Measurements from ENCODE around the gene SEMA3E. TPM values are rescaled to one million over a fixed set of nuclear protein-coding genes. Genes with fewer than 3 reads are reported as not detected.

The SEMA3E gene
- polyA plus RNA-seq, 1 of the 3 experiments (the other 2 are of a cell fraction): under 0.01 TPM

DNA sequence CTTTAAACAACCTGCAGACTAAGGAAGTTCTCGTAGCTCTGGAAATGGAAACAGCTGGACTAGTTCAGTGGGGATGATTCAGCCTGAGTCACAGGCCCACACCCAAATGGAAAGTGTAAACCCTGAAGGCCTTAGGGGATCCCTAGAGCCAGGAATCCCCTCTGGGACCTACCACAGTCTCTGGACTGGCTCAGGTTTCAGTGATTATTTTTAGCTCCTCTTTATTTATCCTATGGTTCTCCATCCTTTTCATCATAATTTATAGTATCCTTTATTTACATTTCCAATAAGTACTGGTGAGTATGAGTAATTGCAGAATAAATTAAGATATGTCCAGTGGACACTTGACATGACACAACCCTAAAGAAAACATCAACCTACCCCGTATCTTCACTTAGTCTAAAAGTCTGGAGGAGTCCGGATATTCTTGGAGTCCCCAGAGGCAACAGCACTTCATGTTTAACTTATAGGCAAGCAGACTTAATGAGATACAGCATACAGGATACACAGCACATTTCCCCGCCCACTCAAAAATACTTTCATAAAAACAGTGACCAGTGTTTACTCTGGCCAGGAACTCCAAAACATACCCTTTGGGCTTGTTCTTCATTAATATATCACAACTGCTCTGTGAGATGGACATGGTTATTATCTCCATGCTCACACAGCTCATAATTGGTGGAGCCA lies 28.4 kb upstream of the SEMA3E start:
- peak overlapping the region; percentile 3; the same call in 1 of the 2 replicates for H3K4me2 ChIP-seq
- WGBS (ENCODE audit: low lambda C conversion rate): 44% methylated on average over 4 of the region's 4 CpGs
- H2AFZ ChIP-seq (ENCODE audit: low read depth): no peak overlapping the region
- ChIA-PET POLR2A (no interaction called here), CTCF (interaction anchor here (1.1 to 2.9 kb wide), 2 partner anchors 21 to 263 kb away, joined by 3 to 11 read pairs; no protein-coding TSS in a partner anchor)
- peak overlapping the region in 1 of 2 experiments; percentile 18; a peak in 1 of 4 replicates for H3K27ac ChIP-seq (ENCODE audit: low read depth in 2 of 2, low read length in 1 of 2)
- H3K36me3 ChIP-seq (replicated peaks in 1 of 2; ENCODE audit: control insufficient read depth in 1 of 2, insufficient read depth in 2 of 2, low read length in 1 of 2): no peaks in the 10 kb centered on the region
- TF ChIP-seq GATA2 (CRISPR knock-in tag; IDR thresholded peaks at IDR 0.05) (no peak), ELF1 (IDR thresholded peaks at IDR 0.05) (0 out of 2 replicates have a peak, but pooled peaks have one; percentile 40), ZBTB33 (IDR thresholded peaks at IDR 0.05; ENCODE audit: borderline replicate concordance, low read depth) (0 out of 2 replicates have a peak, but pooled peaks have one; percentile 52), FOSL2 (IDR thresholded peaks at IDR 0.05; ENCODE audit: borderline replicate concordance, low read depth) (peak; percentile 97), POLR2AphosphoS5 (IDR thresholded peaks at IDR 0.05; ENCODE audit: low read depth, low read length) (peak; percentile 70; the same call in 1 of the 2 replicates), GABPA (IDR thresholded peaks at IDR 0.05; ENCODE audit: low read depth) (no peak), CTCF (IDR thresholded peaks at IDR 0.05) (no peak), MEF2A (IDR thresholded peaks at IDR 0.05; ENCODE audit: borderline replicate concordance, low read depth) (peak; percentile 93), SMC3 (IDR thresholded peaks at IDR 0.05; ENCODE audit: low read depth, low read length) (no peak), PBX3 (IDR thresholded peaks at IDR 0.05) (peak; percentile 52; the same call in 1 of the 2 replicates), TEAD4 (IDR thresholded peaks at IDR 0.05; ENCODE audit: borderline replicate concordance, insufficient read depth) (peak; percentile 57; the same call in 1 of the 2 replicates), USF1 (IDR thresholded peaks at IDR 0.05; ENCODE audit: borderline replicate concordance, low read depth) (no peak), TCF12 (IDR thresholded peaks at IDR 0.05) (peak; percentile 94), RXRA (IDR thresholded peaks at IDR 0.05; ENCODE audit: borderline replicate concordance, low read depth) (peak; percentile 31; the same call in 1 of the 2 replicates), JUND (IDR thresholded peaks at IDR 0.05) (peak; percentile 95), SIN3A (IDR thresholded peaks at IDR 0.05; ENCODE audit: borderline replicate concordance, low read depth, low read length) (peak; percentile 25; the same call in 1 of the 2 replicates), YY1 (IDR thresholded peaks at IDR 0.05; ENCODE audit: low read depth) (no peak), TAF1 (IDR thresholded peaks at IDR 0.05; ENCODE audit: borderline replicate concordance, low read depth, low read length) (no peak), FOXM1 (IDR thresholded peaks at IDR 0.05; ENCODE audit: low read depth) (no peak), NFIC (IDR thresholded peaks at IDR 0.05; ENCODE audit: borderline replicate concordance) (peak; percentile 35; the same call in 1 of the 2 replicates), MAX (IDR thresholded peaks at IDR 0.05; ENCODE audit: low read depth) (0 out of 2 replicates have a peak, but pooled peaks have one; percentile 15), EP300 (IDR thresholded peaks at IDR 0.05; ENCODE audit: borderline replicate concordance in 1 of 2, low read depth in 1 of 2, low read length in 1 of 2) (peak in 1 of 2 experiments; percentile 68; a peak in 1 of 4 replicates), RAD21 (IDR thresholded peaks at IDR 0.05; ENCODE audit: low read length) (no peak)
- TF ChIP-seq, protein P1, sequence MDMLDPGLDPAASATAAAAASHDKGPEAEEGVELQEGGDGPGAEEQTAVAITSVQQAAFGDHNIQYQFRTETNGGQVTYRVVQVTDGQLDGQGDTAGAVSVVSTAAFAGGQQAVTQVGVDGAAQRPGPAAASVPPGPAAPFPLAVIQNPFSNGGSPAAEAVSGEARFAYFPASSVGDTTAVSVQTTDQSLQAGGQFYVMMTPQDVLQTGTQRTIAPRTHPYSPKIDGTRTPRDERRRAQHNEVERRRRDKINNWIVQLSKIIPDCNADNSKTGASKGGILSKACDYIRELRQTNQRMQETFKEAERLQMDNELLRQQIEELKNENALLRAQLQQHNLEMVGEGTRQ (IDR thresholded peaks at IDR 0.05; ENCODE audit: borderline replicate concordance, low read depth, low read length): no peak
- H3K9me2 ChIP-seq: no peaks in the 10 kb centered on the region
- H3K79me2 ChIP-seq (ENCODE audit: insufficient read depth): no peaks in the 10 kb centered on the region
- H3K9me3 ChIP-seq: no peaks in the 10 kb centered on the region
- peaks cover 10% of the 10 kb centered on the region for H3F3A ChIP-seq (replicated peaks; ENCODE audit: insufficient read depth)
- no peak overlapping the region for H3K4me3 ChIP-seq (ENCODE audit: low read depth in 2 of 2, low read length in 1 of 2)
- DNase-seq: peak; percentile 24
- no peaks in the 10 kb centered on the region for H3K27me3 ChIP-seq (ENCODE audit: insufficient read depth)
- H3K9ac ChIP-seq: no peak overlapping the region
- no peaks in the 10 kb centered on the region for H4K20me1 ChIP-seq (ENCODE audit: insufficient read depth)
- H3K4me1 ChIP-seq (ENCODE audit: control insufficient read depth in 1 of 2, insufficient read depth in 2 of 2, low read depth in 1 of 2, low read length in 1 of 2): peaks cover 0 to 8% of the 10 kb centered on the region in 2 experiments; a peak in 3 of 4 replicates

Measured in SK-N-SH (cell line).